22Rv1 (cell line): ENCODE data around the gene CSF1R.

Experiments
- CTCF ChIP-seq: fragments of 450-650 bp; IDR thresholded peaks from 2 replicates; pipeline ENCODE4 v1.5.1; 2017; ENCODE audit warnings: mild to moderate bottlenecking
- ZFX ChIP-seq: fragments of 450-650 bp; IDR thresholded peaks from 2 replicates; pipeline ENCODE4 v1.6.1; 2017; ENCODE audit warnings: antibody characterized with exemption, borderline replicate concordance

DNA sequence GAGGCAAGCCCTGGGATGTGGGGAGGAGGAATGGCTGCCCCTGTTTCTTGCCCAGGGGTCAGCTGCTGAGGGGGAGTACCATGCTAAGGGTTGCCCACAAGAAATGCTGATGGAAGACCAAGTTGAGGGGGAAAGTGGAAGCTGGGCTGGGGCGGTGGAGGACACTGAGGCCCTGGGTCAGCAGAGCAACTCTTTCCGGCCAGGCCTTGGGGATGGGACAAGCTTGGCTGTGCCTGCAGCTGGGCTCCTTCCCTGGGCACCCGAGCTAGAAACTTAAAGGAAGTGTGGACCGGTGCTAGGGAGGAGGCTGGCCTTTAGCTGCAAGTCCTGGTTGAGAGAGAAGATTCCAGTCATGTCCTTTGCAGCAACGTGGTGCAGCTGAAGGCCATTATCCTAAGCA is 22.7 kb downstream of the CSF1R start:
- no peak for TF ChIP-seq CTCF
- no peak for TF ChIP-seq ZFX
